Mesenteric fat pad (tissue), 1 donor: ENCODE data around the gene CALN1. TPM values are rescaled to one million over a fixed set of nuclear protein-coding genes. Genes with fewer than 3 reads are reported as not detected.
"Not testable (repeated sequence)": the region's sequence is repeated elsewhere in the genome, so short reads cannot be mapped to it uniquely, and the experiment has no call there.

ENCODE experiments used
- DNase-seq: peaks from one replicate; pipeline ENCODE4 v3.0.0-alpha.2; 2020; ENCODE audit warnings: low spot score
- total RNA-seq: library from RNA; stranded (reverse); fragmentation: NEBNext Ultra II Directional; extraction: Animal tissue kit (Norgen Biotek cat#: 25700); gene quantifications from one replicate; pipeline ENCODE4 v1.2.1, GENCODE V29; 2021
- donor health status: DM: yes; HTN: yes; CAD: no.

Gene CALN1
- total RNA-seq, 1 donor from 2014 or later: not detected

- DNase-seq: no peak
Measured at GRCh38 chr7:71883415-71883814, 528.7 kb downstream of the CALN1 start.

- DNase-seq: no peak
Measured at GRCh38 chr7:71871446-71871845, 540.7 kb downstream of the CALN1 start.

GRCh38 chr7:71870812-71871211, 541.3 kb downstream of the CALN1 start:
- DNase-seq: no peak

- no peak for DNase-seq
Measured at GRCh38 chr7:71868797-71869196, 543.3 kb downstream of the CALN1 start.

- DNase-seq: no peak
Measured at GRCh38 chr7:71867626-71868025, 544.5 kb downstream of the CALN1 start.

GRCh38 chr7:71865172-71865571, 547.0 kb downstream of the CALN1 start:
- DNase-seq: no peak

GRCh38 chr7:71864130-71864529, 548.0 kb downstream of the CALN1 start:
- DNase-seq: no peak

- no peak for DNase-seq
Measured at GRCh38 chr7:71860572-71860971, 551.6 kb downstream of the CALN1 start.

GRCh38 chr7:71857338-71857737, 554.8 kb downstream of the CALN1 start:
- no peak for DNase-seq

GRCh38 chr7:71854546-71855397, 557.4 kb downstream of the CALN1 start:
- DNase-seq: no peak

GRCh38 chr7:71851776-71852498, 560.2 kb downstream of the CALN1 start:
- DNase-seq: no peak

GRCh38 chr7:71846160-71846559, 566.0 kb downstream of the CALN1 start:
- DNase-seq: no peak

GRCh38 chr7:71843676-71844075, 568.5 kb downstream of the CALN1 start:
- no peak for DNase-seq

- no peak for DNase-seq
Measured at GRCh38 chr7:71842786-71843185, 569.4 kb downstream of the CALN1 start.

- DNase-seq: no peak
Measured at GRCh38 chr7:71842381-71842780, 569.8 kb downstream of the CALN1 start.

- no peak for DNase-seq
Measured at GRCh38 chr7:71835056-71835455, 577.1 kb downstream of the CALN1 start.

GRCh38 chr7:71829515-71829914, 582.6 kb downstream of the CALN1 start:
- no peak for DNase-seq

- DNase-seq: no peak
Measured at GRCh38 chr7:71828361-71828760, 583.8 kb downstream of the CALN1 start.

GRCh38 chr7:71826141-71826540, 586.0 kb downstream of the CALN1 start:
- no peak for DNase-seq

GRCh38 chr7:71824006-71824760, 588.0 kb downstream of the CALN1 start:
- DNase-seq: no peak

GRCh38 chr7:71822406-71822805, 589.7 kb downstream of the CALN1 start:
- not testable (repeated sequence) for DNase-seq

GRCh38 chr7:71817916-71818315, 594.2 kb downstream of the CALN1 start:
- no peak for DNase-seq
